LNCaP clone FGC (cell line): ENCODE measurements around the gene HCAR1.
"Not testable (repeated sequence)": the region's sequence is repeated elsewhere in the genome, so short reads cannot be mapped to it uniquely, and the experiment has no call there.

Source experiments
- DNase-seq: peaks from one replicate; pipeline ENCODE4 v3.0.0-alpha.2; 2011; ENCODE audit warnings: low read depth
- H3K4me3 ChIP-seq: 2 replicates; pipeline ENCODE4 v1.5.1; 2011; ENCODE audit warnings: mild to moderate bottlenecking, low read depth, low read length, control low read depth
- TF ChIP-seq, protein P1 (sequence below): IDR thresholded peaks from 2 replicates; pipeline ENCODE4 v1.5.1; 2012; ENCODE audit warnings: mild to moderate bottlenecking; ENCODE audit not compliant: control insufficient read depth, insufficient read depth; ENCODE audit errors: extremely low read depth

The HCAR1 gene, protein sequence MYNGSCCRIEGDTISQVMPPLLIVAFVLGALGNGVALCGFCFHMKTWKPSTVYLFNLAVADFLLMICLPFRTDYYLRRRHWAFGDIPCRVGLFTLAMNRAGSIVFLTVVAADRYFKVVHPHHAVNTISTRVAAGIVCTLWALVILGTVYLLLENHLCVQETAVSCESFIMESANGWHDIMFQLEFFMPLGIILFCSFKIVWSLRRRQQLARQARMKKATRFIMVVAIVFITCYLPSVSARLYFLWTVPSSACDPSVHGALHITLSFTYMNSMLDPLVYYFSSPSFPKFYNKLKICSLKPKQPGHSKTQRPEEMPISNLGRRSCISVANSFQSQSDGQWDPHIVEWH

DNA sequence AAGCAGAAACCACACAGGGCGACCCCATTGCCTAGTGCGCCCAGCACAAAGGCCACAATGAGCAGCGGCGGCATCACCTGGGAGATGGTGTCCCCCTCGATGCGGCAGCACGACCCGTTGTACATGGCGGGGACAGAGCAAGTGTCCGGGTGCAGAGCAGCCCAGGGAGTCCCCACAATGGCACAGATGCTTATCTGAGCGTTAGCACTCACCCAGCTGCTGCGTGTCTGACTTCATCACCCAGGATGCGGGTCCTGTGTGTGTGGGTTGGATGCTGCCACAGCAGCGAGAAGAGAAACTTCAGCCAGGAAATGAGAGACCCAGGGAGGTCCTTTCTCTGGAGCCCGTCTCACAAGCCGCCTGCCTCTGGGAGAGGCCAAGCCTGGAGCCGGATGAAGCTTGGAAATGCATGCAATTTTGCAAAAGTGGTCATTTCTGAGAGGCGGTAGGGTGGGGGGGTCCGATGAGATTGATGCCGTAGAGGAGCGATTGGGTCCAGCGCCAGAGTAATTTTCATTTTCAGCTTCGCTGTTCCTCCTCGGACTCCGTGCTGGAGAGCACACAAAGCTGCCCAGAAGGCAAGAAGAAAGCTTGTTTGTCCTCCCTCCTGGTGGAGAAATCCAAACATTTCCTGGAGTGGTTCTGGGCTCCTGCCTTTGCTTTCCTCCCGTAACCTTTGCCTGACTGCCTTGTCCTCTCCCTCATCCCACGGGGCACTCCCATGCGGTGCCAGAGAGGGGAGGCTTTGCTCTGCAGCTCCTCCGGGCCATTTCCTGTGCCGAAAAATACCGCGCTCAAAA, at the start of gene HCAR1:
Gene HCAR1 (minus strand): TSS at position 630 of the 800 bp plus-strand sequence. CDS start 505 bp downstream, at position 125.
- TF ChIP-seq, protein P1, sequence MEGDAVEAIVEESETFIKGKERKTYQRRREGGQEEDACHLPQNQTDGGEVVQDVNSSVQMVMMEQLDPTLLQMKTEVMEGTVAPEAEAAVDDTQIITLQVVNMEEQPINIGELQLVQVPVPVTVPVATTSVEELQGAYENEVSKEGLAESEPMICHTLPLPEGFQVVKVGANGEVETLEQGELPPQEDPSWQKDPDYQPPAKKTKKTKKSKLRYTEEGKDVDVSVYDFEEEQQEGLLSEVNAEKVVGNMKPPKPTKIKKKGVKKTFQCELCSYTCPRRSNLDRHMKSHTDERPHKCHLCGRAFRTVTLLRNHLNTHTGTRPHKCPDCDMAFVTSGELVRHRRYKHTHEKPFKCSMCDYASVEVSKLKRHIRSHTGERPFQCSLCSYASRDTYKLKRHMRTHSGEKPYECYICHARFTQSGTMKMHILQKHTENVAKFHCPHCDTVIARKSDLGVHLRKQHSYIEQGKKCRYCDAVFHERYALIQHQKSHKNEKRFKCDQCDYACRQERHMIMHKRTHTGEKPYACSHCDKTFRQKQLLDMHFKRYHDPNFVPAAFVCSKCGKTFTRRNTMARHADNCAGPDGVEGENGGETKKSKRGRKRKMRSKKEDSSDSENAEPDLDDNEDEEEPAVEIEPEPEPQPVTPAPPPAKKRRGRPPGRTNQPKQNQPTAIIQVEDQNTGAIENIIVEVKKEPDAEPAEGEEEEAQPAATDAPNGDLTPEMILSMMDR: no peak
- H3K4me3 ChIP-seq: no peak within 1 kb of the TSS
- DNase-seq: no peak

DNA sequence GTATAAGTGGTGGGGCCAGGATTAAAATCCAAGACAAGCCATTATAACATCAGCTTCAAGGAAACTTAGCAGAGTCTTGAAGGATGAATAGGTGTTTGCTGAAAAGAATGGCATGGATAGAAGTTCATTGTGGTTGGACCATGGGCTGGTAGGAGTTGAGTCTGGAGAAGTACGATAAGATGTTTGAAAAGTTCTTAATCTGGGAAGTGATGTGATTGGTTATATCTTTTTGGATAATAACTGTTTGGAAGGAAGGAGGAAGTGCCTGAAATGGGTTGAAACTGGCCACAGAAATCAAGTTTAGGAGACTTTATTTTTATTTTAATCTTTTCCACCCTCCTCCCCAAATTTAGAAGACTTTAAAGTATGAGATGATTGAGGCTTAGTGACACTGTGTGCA, 26.9 kb upstream of the HCAR1 start:
- TF ChIP-seq, protein P1: no peak
- no peak overlapping the region for H3K4me3 ChIP-seq
- no peak for DNase-seq

DNA sequence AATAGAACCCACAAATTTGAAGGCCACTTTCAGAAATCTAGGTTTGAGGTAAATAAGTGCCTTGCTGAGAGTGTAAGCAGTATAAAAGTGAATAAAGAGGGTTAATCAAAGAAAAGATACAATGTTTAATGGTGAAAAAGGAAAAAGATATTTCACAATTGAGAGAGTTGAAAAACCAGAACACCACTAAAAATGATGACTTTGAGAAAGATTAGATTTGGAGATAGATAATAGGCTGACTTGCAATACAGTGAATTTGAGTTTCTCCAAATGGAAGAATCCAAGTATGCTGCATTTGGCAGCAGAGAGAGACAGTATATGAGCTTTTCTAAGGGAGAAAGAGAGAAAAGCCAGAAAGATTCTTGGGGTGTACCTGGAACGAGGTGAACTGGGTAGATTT, 24.1 kb upstream of the HCAR1 start:
- DNase-seq: no peak
- no peak overlapping the region for H3K4me3 ChIP-seq
- TF ChIP-seq, protein P1: no peak

DNA sequence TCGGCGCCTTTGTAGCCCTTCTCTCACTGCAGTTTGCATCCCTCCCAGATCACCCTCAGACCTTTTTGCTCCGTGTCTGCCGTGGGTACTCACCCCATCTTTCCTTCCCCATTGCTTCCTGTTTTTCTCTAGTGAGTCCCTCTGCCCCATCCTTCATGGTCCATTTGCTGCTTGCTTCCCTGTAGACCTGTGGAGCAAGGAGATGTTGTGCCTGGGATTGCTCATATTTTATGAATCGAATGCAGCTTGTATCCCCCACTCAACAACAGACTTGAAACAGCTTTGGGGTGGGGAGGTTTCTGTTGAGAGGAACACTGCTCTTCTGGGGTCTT, 22.6 kb upstream of the HCAR1 start:
- DNase-seq: no peak
- TF ChIP-seq, protein P1: no peak
- H3K4me3 ChIP-seq: peak overlapping the region; percentile 91

DNA sequence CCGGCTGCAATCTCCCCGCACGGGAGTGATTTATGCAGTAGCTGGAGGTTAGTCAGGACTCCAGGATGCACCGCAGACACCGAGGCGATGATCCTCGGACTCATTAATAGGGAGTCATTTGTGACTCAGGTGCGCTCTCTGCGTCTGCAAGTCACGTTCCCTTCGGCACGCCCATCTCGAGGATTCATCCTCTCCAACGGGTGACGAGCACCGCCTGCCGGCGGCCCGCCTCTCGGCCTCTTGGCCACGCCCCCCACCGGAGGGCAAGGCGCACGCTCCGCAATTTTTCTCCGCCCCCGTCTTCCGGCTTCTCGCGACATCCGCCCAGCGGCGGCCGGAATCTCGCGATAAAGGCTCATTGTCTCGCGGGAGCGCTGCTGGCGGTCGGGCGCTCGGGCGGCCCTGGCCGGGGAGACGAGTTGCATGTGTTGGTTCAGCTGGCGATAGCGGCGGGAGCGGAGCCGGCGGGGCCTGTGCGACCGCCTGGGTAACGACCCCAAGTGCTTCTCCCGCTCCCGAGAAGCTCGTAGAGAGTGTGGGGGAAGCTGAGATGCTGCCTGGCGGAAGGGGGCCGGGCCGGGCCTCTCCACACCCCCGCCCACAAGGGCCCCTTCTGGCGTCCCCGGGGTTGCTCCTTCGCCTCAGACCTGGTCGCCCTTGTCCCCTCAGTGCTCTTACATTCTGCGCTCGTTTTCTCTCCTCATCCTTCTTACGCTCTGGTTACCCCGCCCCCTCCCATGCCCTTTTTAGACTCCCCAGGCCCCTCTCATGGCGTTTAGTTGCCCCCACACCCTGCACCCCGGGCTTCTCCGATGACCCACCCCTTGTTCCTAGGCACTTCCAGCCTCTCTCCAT, 22.0 kb upstream of the HCAR1 start, which contains the start of gene DENR:
Gene DENR (plus strand): TSS at position 361 of the 855 bp plus-strand sequence. CDS start 878 bp downstream, outside the sequence.
- H3K4me3 ChIP-seq: peak within 1 kb of the TSS; percentile 91
- TF ChIP-seq, protein P1: peak; percentile 80
- peak; percentile 94 for DNase-seq

DNA sequence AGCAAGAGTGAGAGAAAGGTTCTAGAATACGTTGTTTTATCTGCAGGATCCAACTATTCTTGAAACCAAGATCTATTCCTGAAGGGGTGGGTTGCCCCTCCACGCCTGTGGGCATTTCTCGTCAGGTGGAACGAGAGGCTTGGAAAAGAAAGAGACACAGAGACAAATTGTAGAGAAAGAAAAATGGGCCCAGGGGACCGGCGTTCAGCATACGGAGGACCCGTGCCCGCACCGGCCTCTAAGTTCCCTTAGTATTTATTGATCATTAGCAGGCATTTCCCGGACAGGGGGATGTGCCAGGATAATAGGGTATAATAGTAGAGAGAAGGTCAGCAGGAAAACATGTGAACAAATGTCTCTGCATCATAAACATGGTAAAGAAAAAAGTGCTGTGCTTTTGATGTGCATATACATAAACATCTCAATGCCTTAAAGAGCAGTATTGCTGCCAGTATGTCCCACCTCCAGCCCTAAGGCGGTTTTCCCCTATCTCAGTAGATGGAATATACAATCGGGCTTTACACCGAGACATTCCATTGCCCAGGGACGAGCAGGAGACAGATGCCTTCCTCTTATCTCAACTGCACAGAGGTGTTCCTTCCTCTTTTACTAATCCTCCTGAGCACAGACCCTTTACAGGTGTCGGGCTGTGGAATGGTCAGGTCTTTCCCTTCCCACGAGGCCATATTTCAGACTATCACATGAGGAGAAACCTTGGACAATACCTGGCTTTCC, 20.3 kb upstream of the HCAR1 start:
- DNase-seq, H3K4me3 ChIP-seq: not testable (repeated sequence)
